A549 (cell line): ENCODE results near the gene TMED6. TPM values are rescaled to one million over a fixed set of nuclear protein-coding genes. Genes with fewer than 3 reads are reported as not detected.
A peak's percentile ranks its signal among the peaks of the same experiment; 100 is the strongest.

Source experiments
- ATAC-seq, 2 experiments: fragments of 200-7000 bp in 1 of 2; fragments of >200 bp in 1 of 2; cut with Nextera tagmentation in 1 of 2; cut with Tn5 transposase in 1 of 2; 3 replicates each; pipeline versions ENCODE4 v1.8.0 to v1.9.1; 2018 to 2020; ENCODE audit warnings: mild to moderate bottlenecking in 1 of 2, moderate library complexity in 1 of 2
- CTCF ChIA-PET: fragments of 300-600 bp; sonication (Branson Sonifier 250); formaldehyde crosslinking; extraction: SDS; loops from one replicate; lab custom pipeline; 2021; ENCODE audit warnings: antibody characterized with exemption, inconsistent platforms; lab: Yijun Ruan, JAX
- POLR2A ChIA-PET: fragments of 350-600 bp; formaldehyde crosslinking; extraction: SDS; loops from one replicate; lab custom pipeline; 2021; ENCODE audit warnings: antibody characterized with exemption, inconsistent platforms; lab: Yijun Ruan, JAX
- DNase-seq, 2 experiments: peaks; one replicate each; pipeline versions ENCODE4 v3.0.0 to v3.0.0-alpha.2; 2011 to 2016; ENCODE audit warnings: low read depth in 1 of 2, low spot score in 1 of 2
- FAIRE-seq: peaks from 2 replicates; lab custom pipeline; 2011; peaks lifted over from hg19 to GRCh38; lab: Jason Lieb, UNC
- H3K27ac ChIP-seq, 2 experiments: fragments of >200 bp; sonication (Bioruptor Twin); formaldehyde crosslinking; 3 replicates each; pipeline ENCODE4 v1.5.1; 2016 to 2017
- H3K4me1 ChIP-seq: fragments of >200 bp; sonication (Bioruptor Twin); formaldehyde crosslinking; 3 replicates; pipeline ENCODE4 v1.6.1; 2016
- H3K4me2 ChIP-seq: fragments of >200 bp; sonication (Bioruptor Twin); formaldehyde crosslinking; 3 replicates; pipeline ENCODE4 v1.6.1; 2016
- H3K4me3 ChIP-seq: fragments of >200 bp; sonication (Bioruptor Twin); formaldehyde crosslinking; 3 replicates; pipeline ENCODE4 v1.5.1; 2016
- H3K9me3 ChIP-seq: fragments of >200 bp; sonication (Bioruptor Twin); formaldehyde crosslinking; 3 replicates; pipeline ENCODE4 v1.6.1; 2016
- CBX2 ChIP-seq: fragments of 200-600 bp; sonication (generic); IDR thresholded peaks from 2 replicates; pipeline ENCODE4 v1.6.1; 2016; ENCODE audit warnings: low read depth, mild to moderate bottlenecking, borderline replicate concordance
- CHD4 ChIP-seq: fragments of 200-600 bp; sonication (generic); IDR thresholded peaks from 2 replicates; pipeline ENCODE4 v1.6.1; 2016; ENCODE audit warnings: antibody characterized with exemption, mild to moderate bottlenecking, borderline replicate concordance
- HDAC2 ChIP-seq: fragments of 200-600 bp; sonication (generic); IDR thresholded peaks from 2 replicates; pipeline ENCODE4 v1.6.1; 2016
- HEYL ChIP-seq: fragments of 250-450 bp; sonication (Bioruptor Pico); IDR thresholded peaks from 2 replicates; pipeline ENCODE4 v1.8.0; 2021; ENCODE audit warnings: mild to moderate bottlenecking, moderate library complexity
- HOXA7 ChIP-seq: fragments of 250-450 bp; sonication (Bioruptor Pico); IDR thresholded peaks from 2 replicates; pipeline ENCODE4 v1.5.0; 2020; ENCODE audit warnings: mild to moderate bottlenecking, moderate library complexity
- HOXB13 ChIP-seq: fragments of 250-450 bp; sonication (Bioruptor Pico); IDR thresholded peaks from 2 replicates; pipeline ENCODE4 v1.5.0; 2020; ENCODE audit warnings: low read depth, mild to moderate bottlenecking, moderate library complexity
- HOXB5 ChIP-seq: fragments of 250-450 bp; sonication (Bioruptor Pico); IDR thresholded peaks from 2 replicates; pipeline ENCODE4 v1.5.0; 2020; ENCODE audit warnings: mild to moderate bottlenecking, moderate library complexity
- JUNB ChIP-seq: fragments of >200 bp; sonication (Bioruptor Twin); formaldehyde crosslinking; IDR thresholded peaks from 2 replicates; pipeline ENCODE4 v1.6.1; 2016
- KDM1A ChIP-seq: fragments of 200-600 bp; sonication (generic); IDR thresholded peaks from 2 replicates; pipeline ENCODE4 v1.6.1; 2016; ENCODE audit warnings: low read depth, mild to moderate bottlenecking
- MAFK ChIP-seq: fragments of 450-650 bp; IDR thresholded peaks from 2 replicates; pipeline ENCODE4 v1.6.1; 2014; ENCODE audit not compliant: partially characterized antibody
- MYC ChIP-seq: IDR thresholded peaks from 2 replicates; pipeline ENCODE4 v1.6.1; 2012; ENCODE audit warnings: mild to moderate bottlenecking, inconsistent platforms, low read length, improper control_type of control experiment, borderline replicate concordance
- NFE2L2 ChIP-seq: fragments of 150-350 bp; conservative IDR thresholded peaks from 2 replicates; pipeline ENCODE4 v1.6.1; 2014; ENCODE audit warnings: low read length
- NPAS2 ChIP-seq: fragments of 250-450 bp; sonication (Bioruptor Pico); IDR thresholded peaks from 2 replicates; pipeline ENCODE4 v1.8.0; 2022; ENCODE audit warnings: mild to moderate bottlenecking, moderate library complexity, borderline replicate concordance
- NR3C1 ChIP-seq: fragments of >200 bp; sonication (Bioruptor Twin); formaldehyde crosslinking; IDR thresholded peaks from 3 replicates; pipeline ENCODE4 v1.6.1; 2017
- POLR2A ChIP-seq: IDR thresholded peaks from 2 replicates; pipeline ENCODE4 v1.6.1; 2012; ENCODE audit warnings: mild to moderate bottlenecking, low read length
- RFX5 ChIP-seq: fragments of 450-650 bp; IDR thresholded peaks from 2 replicates; pipeline ENCODE4 v1.7.1; 2014; ENCODE audit warnings: antibody characterized with exemption, mild to moderate bottlenecking, moderate library complexity
- RNF2 ChIP-seq: fragments of 200-600 bp; sonication (generic); IDR thresholded peaks from 2 replicates; pipeline ENCODE4 v1.6.1; 2016; ENCODE audit warnings: low read depth, mild to moderate bottlenecking, antibody characterized with exemption, moderate library complexity, borderline replicate concordance
- SMC3 ChIP-seq: fragments of >200 bp; sonication (Bioruptor Twin); formaldehyde crosslinking; IDR thresholded peaks from 3 replicates; pipeline ENCODE4 v1.6.1; 2018; ENCODE audit warnings: inconsistent platforms
- SREBF2 ChIP-seq: fragments of 450-650 bp; IDR thresholded peaks from 2 replicates; pipeline ENCODE4 v1.6.1; 2014; ENCODE audit warnings: mild to moderate bottlenecking, moderate library complexity
- WGBS: methylation state at CpG from one replicate; pipeline ENCODE4 v1.1.6; 2017; ENCODE audit errors: missing lambda C conversion rate; 5-methylcytosine and 5-hydroxymethylcytosine counted together
- polyA plus RNA-seq, 4 experiments: library from polyadenylated mRNA; depleted of rRNA in 3 of 4; stranded (reverse); fragments of >200 nt; fragmentation: RNase III in 1 of 4; extraction: RNeasy Plus Mini Kit Qiagen cat#74134 plus additional on column Dnase treatment in 1 of 4; gene quantifications; 2 replicates in 3 of 4; 3 replicates in 1 of 4; pipeline ENCODE4 v1.2.3, GENCODE V29; 2011 to 2017
- TF ChIP-seq, protein P1 (sequence below): fragments of 450-650 bp; IDR thresholded peaks from 2 replicates; pipeline ENCODE4 v1.6.1; 2014; ENCODE audit warnings: antibody characterized with exemption
- TF ChIP-seq, protein P2 (sequence below): fragments of 250-450 bp; sonication (Bioruptor Pico); IDR thresholded peaks from 2 replicates; pipeline ENCODE4 v1.5.0; 2021; ENCODE audit warnings: mild to moderate bottlenecking, moderate library complexity, borderline replicate concordance
- TF ChIP-seq, protein P3 (sequence below): fragments of >200 bp; sonication (Bioruptor Twin); formaldehyde crosslinking; IDR thresholded peaks from 3 replicates; pipeline ENCODE4 v1.5.1; 2016

Gene TMED6
- polyA plus RNA-seq, 2 of the 4 experiments (the other 2 are of a cell fraction) = 0.19 TPM; not detected in 1

DNA sequence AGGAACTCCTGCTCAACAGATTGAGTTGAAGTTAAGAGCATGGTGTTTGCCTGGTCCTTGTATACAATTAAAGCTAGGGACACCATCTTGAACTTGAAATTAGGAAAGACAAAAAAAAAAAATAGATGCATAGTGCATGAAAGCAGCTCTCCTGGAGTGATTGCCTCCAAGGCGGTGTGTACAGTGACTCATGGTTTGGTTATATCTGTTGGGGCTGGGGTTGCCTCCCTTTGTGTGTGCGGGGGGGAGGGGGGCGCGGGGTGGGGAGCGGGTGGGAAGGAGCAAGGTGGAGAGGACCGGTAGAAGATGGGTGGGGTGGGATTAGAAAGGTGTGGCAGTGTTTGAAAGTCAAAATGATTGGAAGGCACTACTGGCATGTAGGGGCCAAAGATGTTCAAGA is 3.4 kb downstream of the TMED6 start:
- Histone ChIP-seq H3K4me3 (no peak overlapping the region), H3K4me2 (no peak overlapping the region), H3K9me3 (no peaks in the 10 kb centered on the region), H3K27ac (no peak overlapping the region), H3K4me1 (no peaks in the 10 kb centered on the region)
- DNase-seq (no peak), FAIRE-seq (no peak), ATAC-seq (no peak)
- TF ChIP-seq JUNB (no peak), MAFK (no peak), HDAC2 (no peak), RNF2 (no peak), HOXB13 (CRISPR knock-in tag) (no peak), NFE2L2 (no peak), HEYL (CRISPR knock-in tag) (no peak), CHD4 (no peak), NPAS2 (CRISPR knock-in tag) (no peak), KDM1A (no peak)
- TF ChIP-seq, protein P1, sequence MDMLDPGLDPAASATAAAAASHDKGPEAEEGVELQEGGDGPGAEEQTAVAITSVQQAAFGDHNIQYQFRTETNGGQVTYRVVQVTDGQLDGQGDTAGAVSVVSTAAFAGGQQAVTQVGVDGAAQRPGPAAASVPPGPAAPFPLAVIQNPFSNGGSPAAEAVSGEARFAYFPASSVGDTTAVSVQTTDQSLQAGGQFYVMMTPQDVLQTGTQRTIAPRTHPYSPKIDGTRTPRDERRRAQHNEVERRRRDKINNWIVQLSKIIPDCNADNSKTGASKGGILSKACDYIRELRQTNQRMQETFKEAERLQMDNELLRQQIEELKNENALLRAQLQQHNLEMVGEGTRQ = no peak
- 69% methylated on average over 3 of the region's 6 CpGs for WGBS
- ChIA-PET POLR2A (no interaction called here), CTCF (interaction anchor here (0.6 to 1.6 kb wide), 2 partner anchors 9 to 140 kb away, joined by 3 to 4 read pairs; partner anchors contain the start of genes COG8 and NIP7)

GRCh38 chr16:69346683-69347082 is 4.9 kb downstream of the TMED6 start:
- no peak overlapping the region for H3K27ac ChIP-seq
- no peaks in the 10 kb centered on the region; the same call in 2 of the 3 replicates for H3K4me1 ChIP-seq
- TF ChIP-seq POLR2A (no peak), MAFK (peak; percentile 12)
- ATAC-seq (peak in 1 of 2 experiments; percentile 32; a peak in 3 of 6 replicates), FAIRE-seq (no peak), DNase-seq (no peak)
- 92% methylated on average over 6 of the region's 6 CpGs for WGBS
- ChIA-PET CTCF (interaction anchor here (0.6 to 1.6 kb wide), 2 partner anchors 8 to 30 kb away, joined by 3 read pairs; partner anchors contain the start of genes COG8 and NIP7), POLR2A (no interaction called here)
- H3K4me2 ChIP-seq = no peak overlapping the region
- no peaks in the 10 kb centered on the region for H3K9me3 ChIP-seq
- H3K4me3 ChIP-seq = no peak overlapping the region

DNA sequence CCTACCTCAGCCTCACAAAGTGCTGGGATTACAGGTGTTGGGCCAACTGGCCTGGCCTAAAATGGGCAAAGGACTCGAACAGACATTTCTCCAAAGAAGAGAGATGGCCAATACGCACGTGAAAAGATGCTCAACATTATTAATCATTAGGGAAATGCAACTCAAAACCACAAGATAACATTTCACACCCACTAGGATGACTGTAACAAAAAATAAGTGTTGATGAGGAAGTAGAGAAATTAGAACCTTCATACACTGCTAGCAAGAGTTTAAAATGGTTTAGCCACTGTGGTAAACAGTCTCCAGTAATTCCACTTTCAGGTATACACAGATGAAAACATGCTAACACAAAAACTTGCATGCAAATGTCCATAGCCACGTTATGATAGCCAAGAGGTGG is 5.7 kb downstream of the TMED6 start:
- CTCF ChIA-PET = no interaction called here
- H3K4me1 ChIP-seq = peaks cover 5% of the 10 kb centered on the region; the same call in 2 of the 3 replicates
- TF ChIP-seq SREBF2 = no peak
- TF ChIP-seq HOXB5 (CRISPR knock-in tag) = no peak
- TF ChIP-seq MYC = no peak
- TF ChIP-seq RFX5 = no peak
- TF ChIP-seq, protein P2, sequence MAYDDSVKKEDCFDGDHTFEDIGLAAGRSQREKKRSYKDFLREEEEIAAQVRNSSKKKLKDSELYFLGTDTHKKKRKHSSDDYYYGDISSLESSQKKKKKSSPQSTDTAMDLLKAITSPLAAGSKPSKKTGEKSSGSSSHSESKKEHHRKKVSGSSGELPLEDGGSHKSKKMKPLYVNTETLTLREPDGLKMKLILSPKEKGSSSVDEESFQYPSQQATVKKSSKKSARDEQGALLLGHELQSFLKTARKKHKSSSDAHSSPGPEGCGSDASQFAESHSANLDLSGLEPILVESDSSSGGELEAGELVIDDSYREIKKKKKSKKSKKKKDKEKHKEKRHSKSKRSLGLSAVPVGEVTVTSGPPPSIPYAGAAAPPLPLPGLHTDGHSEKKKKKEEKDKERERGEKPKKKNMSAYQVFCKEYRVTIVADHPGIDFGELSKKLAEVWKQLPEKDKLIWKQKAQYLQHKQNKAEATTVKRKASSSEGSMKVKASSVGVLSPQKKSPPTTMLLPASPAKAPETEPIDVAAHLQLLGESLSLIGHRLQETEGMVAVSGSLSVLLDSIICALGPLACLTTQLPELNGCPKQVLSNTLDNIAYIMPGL = no peak
- no peak for TF ChIP-seq NR3C1
- TF ChIP-seq, protein P3, sequence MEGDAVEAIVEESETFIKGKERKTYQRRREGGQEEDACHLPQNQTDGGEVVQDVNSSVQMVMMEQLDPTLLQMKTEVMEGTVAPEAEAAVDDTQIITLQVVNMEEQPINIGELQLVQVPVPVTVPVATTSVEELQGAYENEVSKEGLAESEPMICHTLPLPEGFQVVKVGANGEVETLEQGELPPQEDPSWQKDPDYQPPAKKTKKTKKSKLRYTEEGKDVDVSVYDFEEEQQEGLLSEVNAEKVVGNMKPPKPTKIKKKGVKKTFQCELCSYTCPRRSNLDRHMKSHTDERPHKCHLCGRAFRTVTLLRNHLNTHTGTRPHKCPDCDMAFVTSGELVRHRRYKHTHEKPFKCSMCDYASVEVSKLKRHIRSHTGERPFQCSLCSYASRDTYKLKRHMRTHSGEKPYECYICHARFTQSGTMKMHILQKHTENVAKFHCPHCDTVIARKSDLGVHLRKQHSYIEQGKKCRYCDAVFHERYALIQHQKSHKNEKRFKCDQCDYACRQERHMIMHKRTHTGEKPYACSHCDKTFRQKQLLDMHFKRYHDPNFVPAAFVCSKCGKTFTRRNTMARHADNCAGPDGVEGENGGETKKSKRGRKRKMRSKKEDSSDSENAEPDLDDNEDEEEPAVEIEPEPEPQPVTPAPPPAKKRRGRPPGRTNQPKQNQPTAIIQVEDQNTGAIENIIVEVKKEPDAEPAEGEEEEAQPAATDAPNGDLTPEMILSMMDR = no peak
- TF ChIP-seq HOXA7 (CRISPR knock-in tag) = no peak
- TF ChIP-seq CBX2 = no peak
- TF ChIP-seq SMC3 = no peak
- TF ChIP-seq, all 56 proteins: peak for 0
- DNase-seq = no peak
- no peak for ATAC-seq
- Histone ChIP-seq H3K27ac (no peak overlapping the region), H3K9me3 (no peaks in the 10 kb centered on the region), H3K4me3 (no peak overlapping the region), H3K4me2 (no peak overlapping the region)
- no peak for FAIRE-seq
- 87% methylated on average over 4 of the region's 4 CpGs for WGBS
- POLR2A ChIA-PET = no interaction called here
